ENCODE data around the gene NDEL1.

The NDEL1 gene

DNA sequence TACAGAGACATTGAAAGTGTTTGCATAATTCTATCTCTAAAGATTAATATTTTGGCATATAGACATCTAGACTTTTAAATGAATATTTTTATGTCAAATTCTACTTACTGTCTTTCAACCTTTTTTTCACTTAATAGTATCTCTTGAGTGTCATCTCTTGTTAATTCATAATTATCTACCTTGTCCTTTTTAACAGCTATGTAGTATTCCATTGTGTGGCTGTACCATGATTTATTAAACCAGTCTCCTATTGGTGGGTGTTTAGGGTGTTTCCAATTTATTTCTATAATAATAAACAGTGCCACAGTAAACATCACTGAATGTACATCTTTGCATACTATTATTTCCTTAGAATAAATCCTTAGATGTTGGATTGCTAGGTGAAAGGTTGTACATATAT is 21.7 kb upstream of the NDEL1 start:
- no peak for DNase-seq (ENCODE audit: low read depth, low spot score)

DNA sequence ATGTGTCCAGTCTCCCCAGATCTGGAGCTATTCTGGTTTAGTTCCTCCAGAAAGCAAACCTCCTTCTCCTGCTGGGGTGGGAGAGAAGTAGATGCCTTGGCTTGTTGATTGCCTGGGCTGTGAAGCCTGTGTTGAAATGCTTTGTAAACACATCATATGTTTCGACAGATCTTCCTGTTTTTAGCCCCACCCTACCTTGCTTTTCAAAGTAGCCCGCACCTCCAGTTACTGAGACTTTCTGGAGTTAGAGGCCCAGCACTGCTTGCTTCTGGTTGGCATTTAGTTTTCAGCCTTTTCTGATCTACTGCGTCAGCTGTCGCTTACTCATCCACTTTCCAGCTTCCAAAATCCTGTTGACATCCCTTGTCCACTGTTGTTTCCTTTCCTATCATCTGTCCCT is 17.9 kb upstream of the NDEL1 start:
- DNase-seq (ENCODE audit: low read depth, low spot score), result no peak

DNA sequence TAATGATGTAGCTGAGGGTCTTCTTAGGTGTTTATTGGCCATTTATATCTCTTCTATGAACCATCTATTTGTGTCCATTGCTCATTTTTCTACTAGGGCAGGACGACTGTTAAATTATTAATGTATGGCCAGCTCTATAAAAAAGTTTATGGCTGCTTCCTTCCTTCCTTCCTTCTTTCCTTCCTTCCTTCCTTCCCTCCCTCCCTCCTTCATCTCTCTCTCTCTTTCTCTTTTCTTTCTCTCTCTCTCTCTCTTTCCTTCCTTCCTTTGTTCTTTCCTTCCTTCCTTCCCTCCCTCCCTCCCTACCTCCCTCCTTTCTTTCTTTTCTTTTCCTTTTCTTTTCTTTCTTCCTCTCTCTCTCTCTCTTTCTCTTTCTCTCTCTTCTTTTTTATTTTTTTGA is 17.2 kb upstream of the NDEL1 start:
- DNase-seq (ENCODE audit: low read depth, low spot score), result no peak

DNA sequence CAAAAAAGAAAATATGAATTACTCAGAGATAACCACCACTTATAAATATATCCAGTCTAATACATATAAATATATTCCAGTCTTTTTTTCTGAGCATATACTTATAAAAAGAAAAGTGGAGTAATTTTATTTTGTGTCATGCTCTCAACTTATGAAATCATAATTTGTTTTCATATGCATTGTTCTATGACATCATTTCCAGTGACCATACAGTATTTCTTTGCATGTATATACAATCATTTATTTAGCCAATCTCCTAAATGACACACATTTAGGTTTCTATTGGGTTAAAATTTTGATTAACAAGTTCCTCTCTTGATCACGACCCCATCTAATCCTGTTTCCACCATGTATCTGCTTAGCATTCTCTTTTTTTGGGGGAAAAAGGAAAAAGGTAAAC is 16.4 kb upstream of the NDEL1 start:
- no peak for DNase-seq (ENCODE audit: low read depth, low spot score)

DNA sequence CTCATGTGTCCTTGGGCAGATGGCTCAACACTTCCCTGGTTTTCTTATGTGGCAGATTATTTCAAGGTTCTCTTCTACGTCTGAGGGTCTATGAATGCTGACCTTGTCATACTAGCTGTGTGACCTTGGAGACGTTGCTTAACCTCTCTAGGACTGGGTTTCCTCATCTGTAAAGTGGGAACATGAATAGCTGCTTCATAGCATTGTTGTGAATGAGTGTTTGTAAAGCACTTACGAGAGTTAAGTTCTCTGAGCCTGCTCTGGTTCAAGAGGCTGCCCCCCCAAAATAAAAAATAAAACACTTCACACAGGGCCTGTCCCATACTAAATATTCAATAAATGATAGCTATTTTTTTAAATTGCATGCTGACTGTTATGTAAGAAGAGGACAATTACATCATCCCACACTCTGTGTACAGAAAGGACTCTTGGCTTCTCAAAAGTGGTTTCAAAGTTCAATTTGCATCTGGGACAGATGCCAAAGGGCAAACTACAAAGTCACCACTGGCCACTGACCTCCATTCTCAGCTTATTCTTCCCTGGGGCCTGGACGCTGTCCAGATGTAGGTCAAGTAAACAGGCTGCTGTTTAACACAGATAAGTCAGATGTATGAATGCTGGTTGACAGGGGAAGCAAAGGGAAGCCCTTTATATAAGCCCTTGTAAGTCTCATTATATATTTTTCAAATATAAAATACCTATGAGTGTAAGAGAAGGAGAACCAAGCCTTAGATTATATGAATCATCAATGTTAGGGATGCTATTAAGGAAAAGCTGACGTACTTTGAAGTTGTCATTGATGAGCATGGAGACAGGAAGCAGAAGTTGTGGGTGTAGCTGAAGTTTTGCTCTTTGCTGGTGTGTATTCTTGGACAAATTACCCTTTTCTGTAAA is 15.4 kb upstream of the NDEL1 start:
- DNase-seq (ENCODE audit: low read depth, low spot score), result no peak

DNA sequence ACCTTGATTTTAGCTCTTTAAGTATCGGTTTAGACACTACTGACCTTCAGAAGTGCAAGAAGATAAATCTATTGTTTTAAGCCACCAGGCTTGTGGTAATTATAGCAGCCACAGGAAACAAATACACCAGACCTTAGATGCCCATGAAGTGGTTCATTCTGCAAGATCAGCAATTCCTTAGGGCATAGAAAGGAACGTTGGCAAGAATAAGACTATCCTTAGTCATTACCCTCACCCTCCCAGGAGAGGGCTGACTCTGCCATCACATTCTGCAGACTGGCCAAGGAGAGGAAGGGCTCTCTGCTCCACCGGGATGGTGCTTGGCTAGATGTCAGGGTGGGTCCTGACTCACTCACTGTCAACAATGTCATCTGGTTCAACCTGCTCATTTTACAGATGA is 14.1 kb upstream of the NDEL1 start:
- no peak for DNase-seq (ENCODE audit: low read depth, low spot score)

DNA sequence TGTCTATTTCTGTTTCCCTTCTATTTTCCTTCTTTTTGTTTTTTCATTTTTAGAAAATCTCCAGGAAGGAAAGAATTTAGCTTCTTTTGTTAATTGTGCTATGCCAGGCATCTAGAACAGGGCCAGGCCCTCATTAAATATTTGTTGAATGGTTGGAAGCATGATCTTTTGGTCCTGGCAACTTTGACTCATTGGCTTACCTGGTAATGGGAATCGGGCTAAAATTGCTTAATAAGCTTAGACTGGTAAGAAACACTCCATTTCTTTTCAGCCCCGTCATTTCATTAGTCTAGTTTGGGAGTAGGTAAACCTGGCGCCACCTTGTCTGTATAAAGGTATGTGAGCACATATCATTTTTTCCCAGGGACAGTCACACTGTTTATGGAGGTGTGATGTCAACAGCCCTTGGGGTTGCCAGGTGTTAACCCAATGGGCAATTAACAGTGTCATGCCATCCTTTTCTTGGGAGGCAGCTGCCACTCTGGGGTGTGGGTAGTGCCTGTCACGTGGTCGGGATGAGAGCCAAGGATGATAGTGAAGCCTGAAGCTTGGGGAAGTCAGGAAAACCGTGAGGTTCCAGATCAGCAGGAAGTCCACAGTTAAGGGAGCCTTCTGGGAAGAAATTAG is 9.5 kb upstream of the NDEL1 start:
- DNase-seq (ENCODE audit: low read depth, low spot score), result no peak

DNA sequence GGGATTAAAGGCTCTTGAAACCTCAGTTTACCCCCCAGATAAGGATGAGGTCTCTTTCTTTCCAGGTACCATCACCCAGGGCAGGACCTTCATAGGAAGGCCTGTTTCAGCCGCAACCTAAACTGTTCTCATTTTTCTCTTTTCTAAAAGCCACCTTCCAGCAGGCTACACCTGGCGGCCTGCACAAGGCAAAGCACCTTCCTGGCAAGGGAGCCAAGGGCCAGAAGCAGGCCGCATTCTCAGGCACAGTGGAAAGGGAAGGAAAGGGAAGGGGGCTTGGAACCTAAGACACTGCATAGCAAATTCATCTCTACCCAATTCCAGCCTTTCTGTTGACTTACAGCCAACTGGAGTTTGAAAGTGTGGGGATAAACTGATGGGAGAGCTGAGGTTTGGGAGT is 8.9 kb upstream of the NDEL1 start:
- DNase-seq (ENCODE audit: low read depth, low spot score), result no peak

DNA sequence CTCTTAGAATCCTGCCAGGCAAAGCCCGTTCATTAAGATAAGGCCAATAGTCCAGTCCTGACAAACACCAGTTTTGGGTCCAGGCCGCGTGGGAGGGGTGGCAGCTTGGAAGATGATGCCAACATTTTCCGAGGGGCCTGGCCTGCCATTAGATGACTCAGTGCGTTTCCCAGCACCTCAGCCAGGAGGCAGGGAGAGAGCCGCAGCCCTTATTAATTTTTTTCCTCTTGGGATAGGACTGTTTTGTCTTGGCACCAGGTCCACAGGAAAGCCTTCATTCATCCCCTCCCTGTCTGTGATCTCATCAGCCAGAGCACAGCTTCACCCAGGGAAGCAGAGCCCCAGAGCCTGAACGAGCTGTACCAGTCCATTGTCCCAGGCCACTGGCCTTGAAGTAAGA is 4.7 kb upstream of the NDEL1 start:
- no peak for DNase-seq (ENCODE audit: low read depth, low spot score)

DNA sequence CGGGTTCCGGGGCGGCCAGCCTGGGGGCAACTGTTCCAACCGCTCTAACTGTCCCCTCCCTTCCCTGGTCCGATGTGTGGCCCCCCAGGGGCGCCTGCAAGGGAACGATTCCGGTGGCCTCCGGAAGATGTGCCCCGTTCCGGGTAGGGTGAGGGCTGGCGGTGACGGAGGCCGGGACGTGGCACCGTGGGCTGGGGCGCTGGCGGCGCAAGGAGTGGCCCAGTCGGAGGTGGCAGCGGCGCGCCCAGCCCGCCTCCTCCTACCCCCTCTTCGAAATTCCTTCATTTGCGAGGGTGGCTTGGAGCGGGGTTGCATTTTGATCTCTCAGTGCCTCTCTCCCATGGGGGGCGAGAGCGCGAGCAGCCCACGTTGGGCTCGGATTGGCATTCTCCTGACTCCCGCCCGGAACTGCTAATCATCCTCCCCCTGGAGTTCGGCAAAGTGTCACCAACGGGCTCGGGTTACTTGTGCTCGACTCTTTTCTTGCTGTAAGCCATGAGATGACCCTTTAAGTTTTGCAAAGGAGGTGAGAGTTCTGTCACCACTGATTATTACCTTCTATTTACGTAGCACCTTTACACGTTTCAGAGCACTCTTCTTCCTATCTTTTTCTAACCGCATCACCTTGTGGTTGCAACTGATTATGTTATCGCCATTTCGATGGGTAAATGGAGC is 622 bp downstream of the NDEL1 start:
- peak; percentile 7 for DNase-seq (ENCODE audit: low read depth, low spot score)

DNA sequence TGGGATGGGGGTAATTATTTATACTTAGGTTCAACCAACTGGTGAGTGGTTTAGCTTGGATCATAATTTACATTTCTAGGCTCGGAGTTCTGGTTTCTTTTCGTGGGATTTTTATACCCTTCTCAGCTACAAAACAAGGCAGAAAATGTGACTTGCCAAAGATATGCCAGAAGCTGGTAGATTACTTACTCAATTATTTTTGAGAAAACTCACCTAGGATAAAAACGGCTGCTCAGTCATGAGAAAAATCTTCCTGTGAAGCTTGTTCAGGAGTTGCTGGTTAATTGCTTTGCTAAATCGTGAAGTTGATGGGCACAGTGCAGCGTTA is 1.1 kb downstream of the NDEL1 start:
- no peak for DNase-seq (ENCODE audit: low read depth, low spot score)

DNA sequence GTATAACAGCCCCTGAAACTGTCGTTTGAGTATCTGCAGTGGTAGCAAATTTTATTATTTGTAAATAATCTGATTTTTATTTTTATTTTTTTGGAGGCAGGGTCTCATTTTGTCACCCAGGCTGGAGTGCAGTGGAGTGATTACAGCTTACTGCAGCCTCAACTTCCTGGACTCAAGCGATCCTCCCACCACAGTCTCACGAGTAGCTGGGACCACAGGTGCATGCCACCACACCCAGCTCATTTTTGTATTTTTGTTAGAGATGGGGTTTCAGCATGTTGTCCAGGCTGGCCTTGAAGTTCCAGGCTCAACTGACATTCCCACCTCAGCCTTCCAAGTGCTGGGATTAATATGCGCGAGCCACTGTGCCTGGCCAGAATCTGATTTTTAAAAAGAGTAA is 2.8 kb downstream of the NDEL1 start:
- no peak for DNase-seq (ENCODE audit: low read depth, low spot score)

DNA sequence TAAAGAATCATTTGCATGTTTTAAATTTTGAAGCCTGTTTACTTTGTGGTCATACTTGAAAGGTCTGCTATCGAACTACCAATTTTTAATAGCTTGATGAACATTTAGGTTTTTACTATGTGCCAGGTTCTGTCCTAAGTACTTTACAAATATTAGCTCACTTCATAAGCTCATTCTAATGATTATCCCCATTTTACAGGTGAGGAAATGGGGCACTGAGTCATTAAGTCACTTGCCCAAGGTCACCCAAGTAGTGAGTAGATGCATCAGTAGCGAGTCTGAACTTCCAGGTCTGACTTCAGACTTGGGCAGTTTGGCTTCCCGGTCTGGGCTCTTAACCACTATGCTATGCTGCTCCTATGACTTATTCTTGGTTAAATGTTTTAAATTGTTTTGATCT is 4.0 kb downstream of the NDEL1 start:
- DNase-seq (ENCODE audit: low read depth, low spot score), result no peak

DNA sequence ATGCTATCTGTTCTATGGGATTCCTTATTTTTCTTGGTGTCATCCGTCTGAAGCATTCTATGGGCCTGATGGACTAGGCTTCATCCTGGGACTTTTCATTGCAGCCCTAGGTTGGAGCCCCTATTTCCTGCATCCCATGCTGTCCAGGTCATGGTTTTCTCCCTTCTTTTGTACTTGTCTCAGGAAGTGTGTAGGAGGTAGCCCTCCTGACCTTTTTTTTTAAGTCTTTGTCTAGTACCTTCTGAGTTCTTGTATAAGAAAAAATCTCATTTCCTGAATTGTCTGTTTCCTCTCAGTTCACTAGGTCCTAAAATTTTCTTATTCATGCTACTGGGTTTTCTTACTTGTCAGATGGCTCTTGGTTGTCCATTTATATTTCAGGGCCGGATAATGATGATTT is 6.0 kb downstream of the NDEL1 start:
- no peak for DNase-seq (ENCODE audit: low read depth, low spot score)

DNA sequence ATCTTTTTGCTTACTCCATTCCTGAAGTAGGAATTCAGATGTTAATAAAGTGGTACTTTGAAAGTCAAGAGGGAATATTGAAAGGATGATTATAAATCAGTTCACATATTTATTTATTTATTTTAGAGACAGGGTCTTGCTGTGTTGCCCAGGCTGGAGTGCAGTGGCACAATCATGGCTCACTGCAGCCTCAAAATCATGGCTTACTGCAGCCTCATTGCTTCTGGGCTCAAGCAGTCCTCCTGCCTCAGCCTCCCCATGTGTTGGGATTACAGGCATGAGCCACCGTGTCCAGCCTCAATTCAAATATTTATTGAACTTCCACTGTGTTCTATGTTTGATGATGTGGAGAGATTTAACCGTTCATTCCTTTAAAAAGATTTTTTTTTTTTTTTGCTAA is 6.6 kb downstream of the NDEL1 start:
- no peak for DNase-seq (ENCODE audit: low read depth, low spot score)

DNA sequence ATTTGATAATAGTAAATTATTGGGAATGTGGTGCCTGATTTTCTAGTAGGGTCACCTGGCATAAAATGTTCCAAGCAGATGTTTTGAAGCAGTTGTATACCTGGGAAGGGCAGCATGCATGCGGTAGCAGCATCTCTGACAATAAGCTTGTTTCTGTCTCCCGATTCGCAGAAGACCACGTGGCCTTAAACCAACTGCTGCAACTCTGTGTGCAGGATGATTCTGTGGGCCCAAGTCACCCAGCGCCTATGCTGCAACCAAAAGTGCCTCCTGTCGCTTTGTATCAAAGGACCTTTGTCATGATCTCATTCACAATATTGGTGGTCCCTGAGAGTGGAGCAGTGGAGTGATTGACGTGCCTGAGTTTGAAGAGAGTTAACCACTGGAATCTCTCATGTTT is 8.1 kb downstream of the NDEL1 start:
- no peak for DNase-seq (ENCODE audit: low read depth, low spot score)

DNA sequence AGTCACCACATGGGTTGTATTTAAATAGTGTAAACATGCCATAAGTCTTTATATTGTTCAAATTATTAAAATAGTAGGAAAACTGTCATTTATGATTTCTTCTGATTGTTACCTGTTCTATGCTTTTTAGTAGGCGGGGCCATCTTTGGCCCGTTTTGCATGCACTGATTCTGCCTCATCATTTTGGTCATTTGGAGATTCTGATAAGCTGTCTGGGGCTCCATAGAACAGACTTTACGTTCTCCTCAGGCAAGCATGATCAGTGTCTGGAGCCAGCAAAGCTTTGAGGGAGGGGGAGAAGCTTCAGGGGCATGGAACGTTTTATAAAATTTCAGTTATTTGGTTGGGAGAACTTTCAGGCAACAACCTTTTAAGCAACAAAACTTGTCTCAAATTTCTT is 8.8 kb downstream of the NDEL1 start:
- DNase-seq (ENCODE audit: low read depth, low spot score), result no peak

DNA sequence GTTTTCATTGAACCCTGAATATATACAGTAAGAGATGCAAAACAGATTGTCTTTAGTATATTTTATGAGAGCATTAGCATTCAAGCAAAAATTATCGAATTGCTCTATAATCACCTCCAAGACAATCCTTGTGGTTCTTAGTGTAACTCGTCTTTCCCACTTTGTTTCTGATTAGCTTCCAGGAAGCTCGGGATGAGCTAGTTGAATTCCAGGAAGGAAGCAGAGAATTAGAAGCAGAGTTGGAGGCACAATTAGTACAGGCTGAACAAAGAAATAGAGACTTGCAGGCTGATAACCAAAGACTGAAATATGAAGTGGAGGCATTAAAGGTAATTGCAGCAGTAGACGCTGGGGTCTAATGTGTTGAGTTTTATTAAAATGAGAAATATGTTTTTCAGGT is 9.9 kb downstream of the NDEL1 start:
- DNase-seq (ENCODE audit: low read depth, low spot score), result no peak

DNA sequence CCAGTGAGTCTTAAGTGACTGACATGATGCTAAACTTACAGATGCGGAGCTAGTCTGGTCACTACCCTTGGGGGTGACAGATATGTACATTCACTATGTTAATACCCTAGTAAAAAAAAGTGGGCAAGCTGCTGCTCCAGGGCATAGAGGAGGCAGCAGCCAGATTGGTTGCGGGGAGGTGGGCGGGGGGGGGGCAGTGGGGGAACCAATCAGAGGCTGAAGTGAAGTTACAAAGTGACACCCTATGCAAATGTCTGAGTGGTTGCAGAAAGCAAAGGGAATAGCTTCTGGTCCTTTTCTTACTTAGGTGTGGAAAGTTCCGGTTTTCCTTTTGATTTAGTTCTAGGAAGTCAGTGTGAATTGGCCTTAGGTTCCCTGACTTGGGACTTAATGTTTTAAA is 12.1 kb downstream of the NDEL1 start:
- DNase-seq (ENCODE audit: low read depth, low spot score), result no peak

DNA sequence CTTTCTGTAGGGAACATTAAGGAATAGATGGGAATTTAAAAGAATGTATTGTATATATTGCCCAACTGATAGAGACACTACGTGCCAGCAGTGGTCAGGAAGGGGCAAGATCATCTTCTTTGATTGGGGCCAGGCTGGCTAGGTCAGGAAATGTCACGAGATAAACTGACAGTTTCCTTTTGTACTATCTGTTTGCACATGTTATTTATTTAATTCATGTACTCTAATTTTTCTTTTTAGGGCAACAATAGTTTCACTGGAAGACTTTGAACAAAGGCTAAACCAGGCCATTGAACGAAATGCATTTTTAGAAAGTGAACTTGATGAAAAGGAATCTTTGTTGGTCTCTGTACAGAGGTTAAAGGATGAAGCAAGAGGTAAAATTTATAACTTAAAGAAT is 12.6 kb downstream of the NDEL1 start:
- DNase-seq (ENCODE audit: low read depth, low spot score), result no peak

DNA sequence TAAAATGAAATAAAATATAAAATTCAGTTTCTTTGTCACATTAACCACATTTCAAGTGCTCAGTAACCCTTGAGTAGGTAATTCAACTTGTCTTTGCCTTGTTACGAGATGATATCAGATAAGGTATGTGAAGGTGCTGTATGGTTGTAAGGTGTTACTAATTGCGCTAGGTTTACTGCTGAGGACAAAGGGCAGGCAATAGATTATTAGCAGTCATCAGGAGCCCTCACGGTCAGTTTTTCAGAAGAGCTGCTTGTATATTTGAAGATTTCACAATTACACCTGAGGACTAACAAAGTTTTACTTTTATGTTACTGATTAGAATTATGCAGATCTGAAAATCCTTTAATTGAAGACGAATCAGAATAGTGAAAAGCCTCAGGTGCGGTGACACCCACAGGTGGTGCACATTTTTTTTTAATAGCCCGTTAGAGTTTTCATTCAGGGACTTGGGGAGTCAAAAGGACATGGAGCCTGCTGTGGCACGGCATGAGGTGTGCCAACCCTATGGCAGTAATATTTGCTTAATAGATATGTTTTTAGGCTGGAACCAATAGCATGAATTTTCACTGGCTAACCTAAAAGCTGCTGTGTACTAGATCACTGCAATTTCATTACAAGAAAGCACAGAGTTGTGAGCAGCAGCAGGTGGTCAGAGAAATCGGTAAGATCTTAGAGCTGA is 16.4 kb downstream of the NDEL1 start:
- no peak for DNase-seq (ENCODE audit: low read depth, low spot score)

DNA sequence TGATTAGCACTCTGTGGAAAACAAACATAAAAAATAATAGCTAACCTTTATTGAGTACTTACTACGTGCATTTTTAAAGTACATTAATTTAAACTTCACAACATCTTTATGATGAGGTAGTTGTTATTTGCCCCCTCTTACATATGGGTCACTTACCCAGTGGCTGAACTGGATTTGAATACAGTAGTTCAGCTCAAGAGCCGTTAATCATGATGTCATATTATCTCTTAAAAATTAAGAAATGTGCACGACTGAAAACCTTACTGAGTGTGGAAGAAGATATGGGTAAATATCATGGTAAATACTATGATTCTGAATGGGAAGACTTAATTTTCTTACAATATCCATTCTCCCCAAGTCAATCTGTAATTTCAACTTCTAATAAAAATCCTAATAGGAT is 17.6 kb downstream of the NDEL1 start:
- no peak for DNase-seq (ENCODE audit: low read depth, low spot score)
